NOMO-1 (cell line): ENCODE results near the gene CASTOR1.
A peak's percentile ranks its signal among the peaks of the same experiment; 100 is the strongest.

Experiments
- DNase-seq, 2 experiments: peaks; one replicate each; lab custom pipeline; 2025; ENCODE audit not compliant: unreplicated experiment in 2 of 2; lab: John Stamatoyannopoulos, UW

The CASTOR1 gene

GRCh38 chr22:30266445-30267381 lies 22.6 kb downstream of the CASTOR1 start, which contains the start of gene OSM:
Gene OSM (minus strand): TSS chr22:30266851. CDS start chr22:30266799, 52 bp downstream.
- peak; percentile 83 to 85 for DNase-seq

- peak; percentile 76 to 93 for DNase-seq
Measured at GRCh38 chr22:30265823-30266444, 23.4 kb downstream of the CASTOR1 start.

- DNase-seq: no peak
Measured at GRCh38 chr22:30265131-30265720, 24.1 kb downstream of the CASTOR1 start.

- no peak for DNase-seq
Measured at GRCh38 chr22:30263883-30264282, 25.4 kb downstream of the CASTOR1 start.

DNA sequence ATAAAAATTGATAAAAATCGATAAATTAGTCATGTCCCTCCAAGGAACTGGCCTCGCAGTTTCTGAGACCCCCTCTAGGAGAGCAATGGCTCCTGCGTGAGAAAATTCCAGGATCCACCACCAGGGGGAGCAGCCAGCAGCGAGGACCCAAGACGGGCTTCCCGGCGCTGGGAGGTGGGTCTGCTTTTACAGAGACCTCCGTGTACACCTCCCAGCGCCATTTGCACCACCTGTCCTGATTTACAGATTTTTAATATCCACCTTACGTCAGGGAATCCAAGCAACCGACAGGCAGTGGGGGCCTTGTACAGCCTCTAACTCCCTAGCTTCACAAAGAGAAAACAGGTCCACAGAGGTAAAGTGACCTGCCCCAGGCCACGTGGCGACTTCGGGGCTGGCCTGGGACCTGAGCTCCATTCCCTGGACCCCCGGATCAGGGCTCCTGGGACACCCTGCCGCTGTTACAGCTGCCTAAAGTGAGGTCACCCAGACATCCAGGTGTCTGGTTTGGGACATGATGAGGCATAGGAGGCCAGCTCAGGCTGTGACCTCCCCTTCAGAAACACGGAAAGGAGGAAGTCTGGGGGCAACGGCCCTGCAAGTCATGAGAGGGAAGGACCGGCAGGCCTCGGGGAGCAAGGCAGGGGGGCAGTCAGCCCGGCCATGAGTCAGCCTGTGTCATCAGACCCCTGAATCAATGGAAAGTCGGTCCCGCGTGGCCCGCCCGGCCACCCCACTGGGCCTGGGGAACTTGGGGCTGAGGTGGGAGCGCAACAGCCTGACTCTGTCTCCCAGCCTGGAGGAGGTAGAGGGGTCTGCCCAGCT lies 26.2 kb downstream of the CASTOR1 start:
- DNase-seq: peak; percentile 60 to 71

DNA sequence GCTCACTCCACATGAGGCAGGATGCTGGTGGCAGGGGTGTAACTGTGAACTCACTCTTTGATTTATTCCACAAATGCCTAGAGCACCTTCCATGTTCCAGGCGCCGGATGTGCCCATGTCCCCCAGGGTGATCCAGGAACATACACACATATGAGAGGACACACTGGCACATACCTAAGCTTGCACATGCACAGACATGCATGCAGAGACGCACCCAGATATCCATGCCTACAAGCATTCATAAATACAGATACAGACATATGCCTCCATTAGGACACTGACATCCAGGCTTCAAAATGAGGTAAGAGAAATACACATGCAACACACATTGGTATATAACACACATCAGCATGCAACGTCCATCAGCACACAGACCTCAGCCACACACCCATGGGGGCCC lies 27.2 kb downstream of the CASTOR1 start:
- no peak for DNase-seq

DNA sequence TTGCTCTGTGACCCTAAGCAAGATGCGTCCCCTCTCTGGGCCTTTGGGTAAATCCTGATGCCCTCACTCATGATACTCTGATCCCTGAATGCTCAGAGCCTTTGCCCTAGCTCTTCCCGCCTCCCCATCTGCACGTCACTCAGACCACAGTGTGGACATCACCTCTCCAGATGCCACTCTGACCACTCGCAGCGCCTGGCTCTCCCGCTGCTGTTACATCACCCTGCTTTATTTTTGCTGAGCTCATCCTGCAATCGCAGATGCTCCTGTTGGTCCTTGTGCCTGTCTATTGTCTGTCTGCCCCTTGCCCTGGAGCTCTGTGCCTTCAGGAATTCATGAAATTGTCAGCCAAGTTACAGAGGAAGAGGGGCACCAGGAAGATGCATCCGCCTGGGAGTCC lies 28.2 kb downstream of the CASTOR1 start:
- peak in 1 of 2 experiments; percentile 33 for DNase-seq

DNA sequence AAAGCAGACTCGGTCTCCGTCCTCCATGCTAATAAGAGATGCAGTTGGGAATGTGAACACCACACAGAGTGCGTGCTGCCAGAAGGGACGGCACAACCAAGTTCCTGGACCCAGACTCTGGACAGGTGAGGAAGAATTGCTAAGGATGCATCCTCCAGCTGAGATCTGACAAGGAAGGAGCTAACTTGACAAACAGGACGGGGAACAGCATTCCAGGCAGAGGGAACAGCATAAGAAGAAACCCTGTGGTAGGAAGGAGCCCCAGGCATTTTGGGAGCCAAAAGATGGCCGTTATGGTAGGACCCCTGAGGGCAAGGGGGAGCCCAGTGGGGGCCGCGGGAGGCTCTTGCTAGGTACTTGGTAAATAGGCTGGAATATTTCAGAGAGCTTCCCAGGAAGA lies 28.6 kb downstream of the CASTOR1 start:
- no peak for DNase-seq

DNA sequence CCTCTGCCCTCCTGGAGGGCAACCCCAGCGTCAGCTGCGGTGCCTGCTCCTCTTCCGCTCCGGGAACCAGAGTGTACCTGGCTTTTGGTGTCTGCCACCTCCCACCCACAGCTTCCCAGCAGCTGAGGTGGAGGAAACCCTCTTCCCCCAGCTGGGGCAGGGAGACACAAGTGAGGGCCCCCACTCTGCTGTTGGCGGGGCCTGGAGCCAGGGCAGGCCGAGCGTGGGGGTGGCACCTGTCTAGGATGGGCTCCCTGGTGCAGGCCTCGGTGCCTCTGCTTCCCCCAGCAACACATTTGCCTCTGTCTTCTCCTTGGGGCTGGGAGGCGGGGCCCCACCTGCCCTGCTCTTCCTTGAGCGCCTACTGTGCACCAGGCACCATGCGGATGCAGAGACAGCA lies 29.0 kb downstream of the CASTOR1 start:
- no peak for DNase-seq

GRCh38 chr22:30254314-30254713 lies 35.0 kb downstream of the CASTOR1 start:
- DNase-seq: no peak

- no peak for DNase-seq
Measured at GRCh38 chr22:30253205-30253852, 36.0 kb downstream of the CASTOR1 start.

GRCh38 chr22:30252411-30253204 lies 36.7 kb downstream of the CASTOR1 start:
- DNase-seq: peak in 1 of 2 experiments; percentile 19

GRCh38 chr22:30251711-30252110 lies 37.6 kb downstream of the CASTOR1 start:
- no peak for DNase-seq

GRCh38 chr22:30250661-30251267 lies 38.5 kb downstream of the CASTOR1 start:
- DNase-seq: no peak

DNA sequence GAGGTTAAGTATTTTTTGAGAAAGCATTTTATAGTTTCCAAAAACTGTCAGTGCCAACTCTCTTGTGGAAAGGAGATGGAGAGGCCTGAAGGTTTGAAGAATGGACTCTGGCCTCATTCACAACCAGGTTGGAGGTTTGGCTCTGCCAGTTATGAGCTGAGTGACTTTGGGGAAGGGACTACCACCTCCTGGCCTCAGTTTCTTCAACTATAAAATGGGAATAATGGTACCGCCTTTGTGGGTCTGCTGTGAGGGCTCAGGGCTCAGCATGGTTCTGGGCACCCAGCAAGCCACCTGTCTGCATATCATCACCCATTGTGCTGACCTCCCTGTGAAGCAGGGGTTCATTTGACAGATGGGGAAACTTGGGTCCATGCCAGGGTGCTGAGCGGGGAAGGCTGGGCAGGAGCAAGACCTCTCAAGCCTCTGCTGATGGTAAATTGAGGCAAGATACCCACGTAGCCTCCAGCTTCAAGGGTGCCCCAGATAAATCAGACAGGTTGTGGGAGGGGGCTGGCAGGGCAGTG lies 39.2 kb downstream of the CASTOR1 start:
- no peak for DNase-seq

GRCh38 chr22:30249049-30250038 lies 40.0 kb downstream of the CASTOR1 start:
- no peak for DNase-seq

DNA sequence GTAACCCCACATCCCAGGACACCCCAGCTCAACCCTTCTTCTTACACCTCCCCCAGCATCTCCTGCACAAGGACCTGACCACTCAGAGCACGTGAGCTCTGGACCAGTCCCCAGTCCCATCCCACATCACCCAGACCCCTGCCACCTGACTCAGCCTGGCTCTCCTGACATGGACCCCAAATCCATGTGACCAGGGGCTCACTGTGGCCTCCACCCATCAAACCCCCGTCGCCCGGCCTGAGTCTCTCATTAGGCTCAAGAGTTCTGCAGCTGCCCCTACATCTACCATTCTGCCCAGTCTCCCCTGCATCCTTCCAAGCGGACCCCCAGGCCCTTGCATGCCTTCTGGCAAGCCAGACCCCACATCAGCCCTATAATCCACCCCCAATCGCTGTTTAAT lies 40.8 kb downstream of the CASTOR1 start:
- no peak for DNase-seq

- no peak for DNase-seq
Measured at GRCh38 chr22:30247974-30248373, 41.3 kb downstream of the CASTOR1 start.
